T-helper 1 cell treated with Interleukin-12 subunit alpha and Interleukin-12 subunit beta and Interleukin-4 antibody, amounts not matched to agents 30 μg/mL and 1 μg/mL, for 36 hours (primary cell): ENCODE results near the gene FKBP2.

Experiments
- H3K27ac Mint-ChIP-seq: one replicate; pipeline ENCODE4 v1.8.0; 2021; ENCODE audit warnings: mild to moderate bottlenecking, mixed read lengths
- H3K27me3 Mint-ChIP-seq: one replicate; pipeline ENCODE4 v1.8.0; 2021; ENCODE audit warnings: low read depth, mixed read lengths
- H3K36me3 Mint-ChIP-seq: one replicate; pipeline ENCODE4 v1.8.0; 2021; ENCODE audit warnings: low read depth, mixed read lengths
- H3K4me1 Mint-ChIP-seq: one replicate; pipeline ENCODE4 v1.8.0; 2021; ENCODE audit warnings: low read depth, mixed read lengths
- H3K4me3 Mint-ChIP-seq: one replicate; pipeline ENCODE4 v1.8.0; 2021; ENCODE audit warnings: mild to moderate bottlenecking, moderate library complexity, mixed read lengths
- H3K9me3 Mint-ChIP-seq: one replicate; pipeline ENCODE4 v1.8.0; 2021; ENCODE audit warnings: mixed read lengths

FKBP2 gene

DNA sequence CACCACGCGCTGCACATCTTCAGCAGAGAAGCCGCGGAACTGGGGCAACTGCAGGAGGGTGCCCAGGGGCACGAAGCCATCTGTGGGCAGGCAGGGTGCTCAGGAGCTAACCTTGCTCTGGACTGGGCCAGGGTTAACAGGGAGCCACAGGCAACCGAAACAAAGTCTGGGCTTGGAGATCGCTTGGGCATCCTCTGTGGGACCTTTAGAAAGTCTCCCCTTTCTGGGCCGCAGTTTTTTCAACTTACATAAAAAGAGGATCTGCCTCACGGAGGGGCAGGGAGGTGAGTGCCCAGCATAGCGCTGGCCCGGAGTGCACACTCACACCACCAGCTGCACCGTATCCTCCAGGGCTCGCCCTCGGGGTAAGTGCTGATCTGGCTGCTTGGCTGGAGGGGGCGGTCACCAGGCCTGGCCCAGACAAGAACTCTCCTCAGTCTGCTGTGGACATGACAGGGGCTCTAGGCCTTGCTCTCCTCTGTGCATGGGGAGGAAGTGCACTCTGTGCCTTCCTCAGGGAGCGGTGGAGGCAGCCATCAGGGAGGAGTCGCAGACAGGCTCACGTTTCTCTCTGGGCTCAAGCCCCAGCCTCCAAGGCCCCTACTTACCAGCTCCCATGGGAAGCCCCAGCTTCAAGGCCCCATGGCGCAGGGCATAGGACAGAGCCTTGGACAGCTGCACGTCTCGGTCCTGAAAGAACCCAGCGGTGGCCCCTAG is 15.8 kb upstream of the FKBP2 start:
- peak overlapping the region; percentile 79 for H3K27ac Mint-ChIP-seq
- H3K27me3 Mint-ChIP-seq, result no peaks in the 10 kb centered on the region
- H3K4me1 Mint-ChIP-seq, result peaks cover 20% of the 10 kb centered on the region

DNA sequence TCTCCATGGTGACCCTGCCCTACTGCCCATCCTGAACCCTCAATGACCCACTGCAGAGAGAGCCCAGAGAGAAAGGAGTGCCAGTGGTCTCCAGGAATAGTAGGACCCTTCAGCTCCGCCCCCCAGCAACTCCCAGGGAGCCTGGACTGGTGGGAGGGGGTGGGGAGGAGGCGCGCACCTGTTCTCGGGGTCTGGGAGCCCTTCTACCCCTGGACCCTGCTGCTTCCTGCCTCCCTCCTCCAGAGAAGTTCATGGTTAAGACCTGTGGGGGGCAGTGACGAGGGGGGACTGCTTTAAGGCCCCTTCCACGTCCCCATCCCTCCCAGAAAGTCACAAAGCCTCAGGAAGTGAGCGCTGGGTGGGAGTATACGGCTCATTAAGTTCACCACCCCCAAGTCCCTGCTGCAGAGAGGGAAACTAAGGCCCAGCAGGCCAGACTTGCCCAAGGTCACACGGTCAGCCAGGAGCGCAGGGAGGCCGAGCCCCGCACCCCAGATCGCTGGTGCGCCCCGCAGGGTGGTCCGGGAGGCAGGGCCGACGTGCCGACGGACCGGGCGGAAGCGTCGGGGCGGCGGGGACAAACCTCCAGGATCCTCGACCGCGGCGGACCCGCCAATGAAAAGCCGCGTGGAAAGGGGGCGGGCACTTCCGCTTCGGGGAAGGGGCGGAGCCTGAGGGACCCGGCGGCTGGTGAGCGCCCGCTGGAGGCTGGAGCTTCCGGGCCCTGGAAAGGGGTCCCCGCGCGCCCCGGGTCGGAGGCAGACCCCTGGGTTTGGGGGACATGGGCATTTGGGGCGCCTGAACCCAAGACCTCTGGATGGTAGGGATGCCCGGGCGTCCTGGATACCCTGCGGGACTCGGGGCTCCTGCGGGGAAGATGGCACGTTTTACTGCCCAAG is 15.0 kb upstream of the FKBP2 start, which contains the start of the genes NUDT22 and TRPT1:
Gene NUDT22 (plus strand): TSS at position 667 of the 899 bp plus-strand sequence. CDS start 379 bp downstream, outside the sequence.
Gene TRPT1 (minus strand): TSS at position 579 of the 899 bp plus-strand sequence. CDS start 326 bp downstream, at position 253.
- no peaks in the 10 kb centered on the region for H3K36me3 Mint-ChIP-seq
- H3K27me3 Mint-ChIP-seq, result no peaks in the 10 kb centered on the region
- H3K4me3 Mint-ChIP-seq, result peak within 1 kb of the TSS; percentile 88
- peaks cover 21% of the 10 kb centered on the region for H3K4me1 Mint-ChIP-seq
- H3K9me3 Mint-ChIP-seq, result no peaks in the 10 kb centered on the region
- H3K27ac Mint-ChIP-seq, result peak within 1 kb of the TSS; percentile 86

More for the DNA sequence above, 15.8 kb upstream of the FKBP2 start:
- H3K9me3 Mint-ChIP-seq, result no peaks in the 10 kb centered on the region
- peaks cover under 1% of the 10 kb centered on the region for H3K36me3 Mint-ChIP-seq
- H3K4me3 Mint-ChIP-seq, result peak overlapping the region; percentile 88

DNA sequence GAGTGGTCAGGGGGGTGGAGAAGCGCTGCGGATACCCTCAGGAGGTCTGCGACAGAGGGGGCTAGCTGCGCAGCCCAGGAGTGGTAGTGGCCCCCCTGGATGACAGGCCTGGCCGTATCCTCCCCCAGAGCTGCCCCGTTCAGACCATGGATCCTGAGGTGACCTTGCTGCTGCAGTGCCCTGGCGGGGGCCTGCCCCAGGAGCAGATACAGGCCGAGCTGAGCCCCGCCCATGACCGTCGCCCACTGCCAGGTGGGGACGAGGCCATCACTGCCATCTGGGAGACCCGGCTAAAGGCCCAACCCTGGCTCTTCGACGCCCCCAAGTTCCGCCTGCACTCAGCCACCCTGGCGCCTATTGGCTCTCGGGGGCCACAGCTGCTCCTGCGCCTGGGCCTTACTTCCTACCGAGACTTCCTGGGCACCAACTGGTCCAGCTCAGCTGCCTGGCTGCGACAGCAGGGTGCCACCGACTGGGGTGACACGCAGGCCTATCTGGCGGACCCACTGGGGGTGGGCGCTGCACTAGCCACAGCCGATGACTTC is 14.3 kb upstream of the FKBP2 start:
- H3K9me3 Mint-ChIP-seq, result no peaks in the 10 kb centered on the region
- peak overlapping the region; percentile 86 for H3K27ac Mint-ChIP-seq
- H3K4me1 Mint-ChIP-seq, result peaks cover 23% of the 10 kb centered on the region
- H3K4me3 Mint-ChIP-seq, result peak overlapping the region; percentile 88
- no peaks in the 10 kb centered on the region for H3K36me3 Mint-ChIP-seq
- no peaks in the 10 kb centered on the region for H3K27me3 Mint-ChIP-seq

DNA sequence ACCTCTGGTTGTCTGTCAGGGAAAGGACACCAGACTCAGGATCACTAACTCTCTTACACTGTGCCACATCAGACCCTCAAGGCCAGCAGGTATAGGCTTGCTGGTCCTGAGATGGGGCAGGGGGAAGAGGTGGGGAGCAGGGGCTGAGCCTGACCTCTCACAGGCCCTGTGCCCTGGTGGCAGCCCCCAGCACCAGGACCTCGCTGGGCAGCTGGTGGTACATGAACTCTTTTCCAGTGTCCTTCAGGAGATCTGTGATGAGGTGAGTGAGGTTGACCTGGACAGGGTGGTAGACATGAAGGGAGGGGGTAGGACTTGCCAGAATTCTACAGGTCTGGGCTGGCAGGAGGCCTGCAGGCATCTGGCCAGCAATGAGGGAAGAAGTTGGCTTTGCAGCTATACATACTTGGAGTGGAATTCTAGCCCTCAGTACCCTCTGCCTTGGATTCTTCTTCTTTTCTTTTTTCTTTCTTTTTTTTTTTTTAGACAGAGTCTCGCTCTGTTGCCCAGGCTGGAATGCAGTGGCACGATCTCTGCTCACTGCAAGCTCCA is 13.4 kb upstream of the FKBP2 start:
- H3K4me1 Mint-ChIP-seq, result peaks cover 26% of the 10 kb centered on the region
- no peaks in the 10 kb centered on the region for H3K9me3 Mint-ChIP-seq
- H3K27me3 Mint-ChIP-seq, result no peaks in the 10 kb centered on the region
- peak overlapping the region; percentile 88 for H3K4me3 Mint-ChIP-seq
- no peaks in the 10 kb centered on the region for H3K36me3 Mint-ChIP-seq
- H3K27ac Mint-ChIP-seq, result peak overlapping the region; percentile 86

DNA sequence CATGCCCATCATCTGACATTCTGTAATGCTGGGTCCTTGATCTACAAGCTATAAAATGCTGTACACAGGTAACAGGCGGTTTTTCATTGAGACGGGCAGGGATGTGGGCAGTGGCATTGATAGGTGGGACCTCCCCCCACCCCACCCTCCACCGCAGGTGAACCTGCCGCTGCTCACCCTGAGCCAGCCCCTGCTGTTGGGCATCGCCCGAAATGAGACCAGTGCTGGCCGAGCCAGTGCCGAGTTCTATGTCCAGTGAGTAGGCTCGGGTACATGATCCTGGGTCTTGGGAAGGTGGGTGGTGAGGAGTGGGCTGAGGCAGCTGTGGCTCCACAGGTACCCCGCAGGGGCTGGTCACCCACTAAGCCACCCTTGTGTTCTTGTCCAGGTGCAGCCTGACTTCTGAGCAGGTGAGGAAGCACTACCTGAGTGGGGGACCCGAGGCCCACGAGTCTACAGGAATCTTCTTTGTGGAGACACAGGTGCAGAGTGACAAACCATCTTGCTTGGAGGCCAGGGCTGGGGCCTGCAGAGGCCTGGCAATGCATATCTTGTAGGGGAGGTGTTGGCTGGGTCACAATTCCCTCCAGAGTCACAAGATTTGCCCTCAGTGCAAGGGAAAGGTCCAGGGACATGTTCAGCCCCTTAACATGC is 11.7 kb upstream of the FKBP2 start:
- Mint-ChIP-seq H3K27ac (peak overlapping the region; percentile 26), H3K4me1 (peaks cover 36% of the 10 kb centered on the region), H3K4me3 (peak overlapping the region; percentile 85), H3K9me3 (no peaks in the 10 kb centered on the region), H3K27me3 (no peaks in the 10 kb centered on the region), H3K36me3 (no peaks in the 10 kb centered on the region)

DNA sequence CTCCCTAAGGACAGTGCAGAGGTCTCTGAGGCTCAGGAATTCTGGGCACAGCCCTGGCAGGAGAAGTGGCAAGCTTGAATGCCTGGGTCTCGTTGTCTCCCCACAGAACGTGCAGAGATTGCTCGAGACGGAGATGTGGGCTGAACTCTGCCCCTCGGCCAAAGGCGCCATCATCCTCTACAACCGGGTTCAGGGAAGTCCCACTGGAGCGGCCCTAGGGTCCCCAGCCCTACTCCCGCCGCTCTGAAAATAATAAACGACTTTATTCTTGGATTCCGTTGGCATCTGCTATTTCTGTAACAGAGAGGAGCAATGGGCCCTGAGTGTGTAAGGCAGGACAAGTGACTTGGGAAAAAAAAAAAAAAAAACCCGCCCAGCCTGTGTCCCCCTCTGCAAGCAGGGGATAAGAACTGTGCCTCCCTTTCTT is 11.1 kb upstream of the FKBP2 start:
- Mint-ChIP-seq H3K4me1 (peaks cover 36% of the 10 kb centered on the region), H3K9me3 (no peaks in the 10 kb centered on the region)

DNA sequence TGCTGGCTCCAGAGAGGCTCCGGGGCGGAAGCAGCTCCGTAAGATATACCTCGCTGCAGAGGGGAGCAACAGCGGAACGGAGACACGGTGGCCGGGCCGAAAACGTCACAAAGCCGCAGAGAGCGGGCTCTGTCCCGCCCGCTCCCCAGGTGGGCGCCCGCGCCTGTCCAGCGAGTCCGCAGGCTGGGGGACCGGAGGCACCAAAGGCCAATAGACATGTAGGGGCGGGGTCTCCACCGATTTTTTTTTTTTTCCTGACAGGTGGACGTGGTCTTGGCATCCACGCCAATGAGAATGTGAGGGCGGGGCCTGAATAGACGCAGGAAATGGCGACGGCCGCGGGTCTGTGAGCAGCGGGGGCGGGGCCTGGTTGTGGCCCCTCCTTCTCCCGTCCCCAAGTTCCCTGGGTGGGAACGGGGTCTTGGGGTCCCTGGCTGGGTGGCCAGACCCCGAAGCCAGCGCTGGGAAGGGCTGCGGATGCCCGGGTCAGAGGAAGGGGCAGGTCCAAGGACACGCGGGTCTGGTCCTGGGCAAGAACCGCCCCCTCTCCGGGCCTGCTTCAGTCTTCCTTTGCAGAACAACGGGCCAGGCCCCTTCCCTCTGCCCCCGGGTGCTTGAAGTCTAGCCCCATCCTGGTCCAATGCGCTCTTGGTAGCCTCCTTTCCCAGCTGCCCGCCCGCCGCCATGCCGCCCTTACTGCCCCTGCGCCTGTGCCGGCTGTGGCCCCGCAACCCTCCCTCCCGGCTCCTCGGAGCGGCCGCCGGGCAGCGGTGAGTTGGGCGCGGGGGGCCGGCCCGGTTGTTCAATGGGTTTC is 10.5 kb upstream of the FKBP2 start, which contains the start of gene DNAJC4:
Gene DNAJC4 (plus strand): TSS at position 378 of the 814 bp plus-strand sequence. CDS start 307 bp downstream, at position 685.
- Mint-ChIP-seq H3K27me3 (no peaks in the 10 kb centered on the region), H3K4me3 (peak within 1 kb of the TSS; percentile 85), H3K36me3 (no peaks in the 10 kb centered on the region), H3K27ac (peak within 1 kb of the TSS; percentile 91), H3K9me3 (no peaks in the 10 kb centered on the region), H3K4me1 (peaks cover 35% of the 10 kb centered on the region)

More for the DNA sequence above, 11.1 kb upstream of the FKBP2 start:
- H3K27ac Mint-ChIP-seq, result peak overlapping the region; percentile 91
- H3K27me3 Mint-ChIP-seq, result no peaks in the 10 kb centered on the region
- peak overlapping the region; percentile 85 for H3K4me3 Mint-ChIP-seq
- H3K36me3 Mint-ChIP-seq, result no peaks in the 10 kb centered on the region

DNA sequence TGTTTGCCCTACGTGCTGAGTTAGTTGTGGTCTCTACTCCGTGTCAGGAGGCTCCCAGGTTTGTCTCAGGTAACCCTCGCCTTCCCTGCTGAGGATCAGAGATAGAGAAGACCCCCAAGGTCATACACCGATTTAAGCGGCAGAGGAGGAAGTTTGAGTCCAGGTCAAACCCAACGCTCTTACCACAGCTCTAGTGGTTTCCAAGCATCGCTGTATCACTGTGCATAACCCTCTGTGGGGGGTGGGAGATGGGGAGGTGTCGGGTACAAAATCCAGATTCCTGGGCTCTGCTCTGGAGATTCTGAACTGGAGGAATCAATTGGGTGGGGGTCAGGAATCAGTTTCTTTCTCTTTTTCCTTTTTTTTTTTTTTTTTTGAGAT is 9.9 kb upstream of the FKBP2 start:
- Mint-ChIP-seq H3K27me3 (no peaks in the 10 kb centered on the region), H3K4me3 (peak overlapping the region; percentile 85), H3K36me3 (no peaks in the 10 kb centered on the region), H3K9me3 (no peaks in the 10 kb centered on the region), H3K4me1 (peaks cover 38% of the 10 kb centered on the region), H3K27ac (peak overlapping the region; percentile 87)

DNA sequence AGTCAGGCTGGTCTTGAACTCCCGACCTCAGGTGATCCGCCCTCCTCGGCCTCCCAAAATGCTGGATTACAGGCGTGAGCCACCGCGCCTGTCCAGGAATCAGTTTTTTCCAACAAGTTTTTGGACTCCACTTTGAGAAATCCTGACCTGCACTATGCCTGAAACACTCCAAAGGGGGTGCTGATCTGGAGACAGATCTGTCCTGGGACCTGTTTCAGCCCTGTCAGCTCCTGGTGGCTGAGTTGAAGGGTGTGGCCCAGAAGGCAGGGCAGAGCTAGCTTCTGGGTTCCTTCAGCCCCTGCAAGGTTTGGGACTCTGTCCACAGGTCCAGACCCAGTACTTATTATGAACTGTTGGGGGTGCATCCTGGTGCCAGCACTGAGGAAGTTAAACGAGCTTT is 9.3 kb upstream of the FKBP2 start:
- peaks cover 38% of the 10 kb centered on the region for H3K4me1 Mint-ChIP-seq
- no peaks in the 10 kb centered on the region for H3K27me3 Mint-ChIP-seq
- peak overlapping the region; percentile 85 for H3K4me3 Mint-ChIP-seq
- no peak overlapping the region for H3K27ac Mint-ChIP-seq
- H3K9me3 Mint-ChIP-seq, result no peaks in the 10 kb centered on the region
- H3K36me3 Mint-ChIP-seq, result no peaks in the 10 kb centered on the region

DNA sequence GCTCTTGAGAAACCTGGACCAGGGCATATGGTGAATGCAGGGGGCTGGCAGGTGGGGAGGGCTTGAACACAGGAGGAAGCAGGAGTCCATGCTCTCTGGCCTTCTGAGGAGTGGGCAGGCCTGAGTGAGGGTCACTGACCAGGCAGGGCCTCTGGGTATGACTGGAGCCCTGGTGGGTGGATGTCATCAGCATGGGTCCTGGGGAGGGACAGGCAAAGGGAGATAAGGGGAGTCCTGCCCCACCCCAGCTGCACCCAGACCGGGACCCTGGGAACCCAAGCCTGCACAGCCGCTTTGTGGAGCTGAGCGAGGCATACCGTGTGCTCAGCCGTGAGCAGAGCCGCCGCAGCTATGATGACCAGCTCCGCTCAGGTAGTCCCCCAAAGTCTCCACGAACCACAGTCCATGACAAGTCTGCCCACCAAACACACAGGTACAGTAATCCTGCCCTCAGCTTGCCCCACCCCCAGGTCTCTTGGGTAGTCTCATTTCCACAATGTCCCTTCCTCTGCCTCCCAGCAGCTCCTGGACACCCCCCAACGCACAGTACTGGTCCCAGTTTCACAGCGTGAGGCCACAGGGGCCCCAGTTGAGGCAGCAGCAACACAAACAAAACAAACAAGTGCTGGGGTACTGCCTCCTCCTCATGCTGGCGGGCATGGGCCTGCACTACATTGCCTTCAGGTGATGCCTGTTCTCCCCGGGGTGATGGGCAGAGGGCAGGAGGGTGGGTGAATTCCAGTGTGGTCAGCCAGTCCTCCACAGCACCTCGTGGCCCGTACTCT is 8.5 kb upstream of the FKBP2 start:
- Mint-ChIP-seq H3K4me1 (peaks cover 35% of the 10 kb centered on the region), H3K27me3 (no peaks in the 10 kb centered on the region), H3K4me3 (peak overlapping the region; percentile 85), H3K36me3 (peaks cover 2% of the 10 kb centered on the region), H3K9me3 (no peaks in the 10 kb centered on the region), H3K27ac (no peak overlapping the region)

DNA sequence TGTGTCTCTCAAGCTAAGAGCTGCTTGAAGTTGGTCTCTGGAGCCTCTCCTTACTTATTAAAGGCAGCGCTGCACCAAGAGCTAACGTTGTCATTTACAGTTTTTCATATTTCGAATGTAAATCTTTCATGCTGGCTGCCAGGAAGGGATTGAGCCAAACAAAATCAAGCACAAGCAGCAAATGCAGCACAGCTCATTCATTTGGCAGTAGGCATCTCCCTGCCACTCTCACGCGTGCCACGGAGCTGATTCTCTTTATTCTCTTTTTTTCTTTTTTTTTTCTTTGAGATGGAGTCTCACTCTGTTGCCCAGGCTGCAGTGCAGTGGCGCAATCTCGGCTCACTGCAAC is 8.0 kb upstream of the FKBP2 start:
- H3K27me3 Mint-ChIP-seq, result no peaks in the 10 kb centered on the region
- H3K4me3 Mint-ChIP-seq, result peak overlapping the region; percentile 60
- peaks cover 31% of the 10 kb centered on the region for H3K4me1 Mint-ChIP-seq
- H3K27ac Mint-ChIP-seq, result no peak overlapping the region
- H3K36me3 Mint-ChIP-seq, result peaks cover 2% of the 10 kb centered on the region
- no peaks in the 10 kb centered on the region for H3K9me3 Mint-ChIP-seq

DNA sequence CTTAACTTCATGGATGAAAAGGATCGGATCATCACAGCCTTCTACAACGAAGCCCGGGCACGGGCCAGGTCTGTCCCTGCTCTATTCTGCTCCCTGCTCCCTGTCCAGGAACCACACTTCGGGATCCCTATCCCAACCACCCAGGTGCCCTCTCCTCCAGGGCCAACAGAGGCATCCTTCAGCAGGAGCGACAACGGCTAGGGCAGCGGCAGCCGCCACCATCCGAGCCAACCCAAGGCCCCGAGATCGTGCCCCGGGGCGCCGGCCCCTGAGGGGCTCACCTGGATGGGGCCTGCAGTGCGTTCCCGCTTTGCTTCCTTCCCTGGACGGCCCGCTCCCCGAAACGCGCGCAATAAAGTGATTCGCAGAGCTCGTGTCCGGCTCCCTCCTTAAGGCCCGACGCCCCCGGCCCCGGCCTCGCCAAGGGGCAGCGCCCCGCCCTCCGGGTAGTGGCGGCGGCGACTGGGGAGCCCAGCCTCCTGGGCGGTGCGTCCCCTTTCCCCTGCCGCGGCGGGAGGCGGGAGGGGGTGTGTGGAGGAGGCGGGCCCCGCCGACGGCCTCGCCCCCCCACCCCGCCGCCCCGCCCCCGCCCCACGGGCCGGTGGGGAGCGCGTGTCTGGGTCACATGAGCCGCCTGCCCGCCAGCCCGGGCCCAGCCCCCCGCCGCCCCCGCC is 6.8 kb upstream of the FKBP2 start, which contains the start of gene VEGFB:
Gene VEGFB (plus strand): TSS at position 672 of the 674 bp plus-strand sequence. CDS start 250 bp downstream, outside the sequence.
- peaks cover 9% of the 10 kb centered on the region for H3K36me3 Mint-ChIP-seq
- H3K9me3 Mint-ChIP-seq, result no peaks in the 10 kb centered on the region
- no peaks in the 10 kb centered on the region for H3K27me3 Mint-ChIP-seq
- peak within 1 kb of the TSS; percentile 83 for H3K4me3 Mint-ChIP-seq
- peaks cover 33% of the 10 kb centered on the region for H3K4me1 Mint-ChIP-seq
- peak within 1 kb of the TSS; percentile 57 for H3K27ac Mint-ChIP-seq
